Measurements from ENCODE around the gene TAGLN2. TPM values are rescaled to one million over a fixed set of nuclear protein-coding genes. Genes with fewer than 3 reads are reported as not detected.

The TAGLN2 gene
- total RNA-seq, 1 experiment from 2014 or later, result 66.9 TPM

- no peak for ATAC-seq
- Mint-ChIP-seq H3K9me3 (no peaks in the 10 kb centered on the region), H3K36me3 (no peaks in the 10 kb centered on the region), H3K27me3 (ENCODE audit: low read depth) (peaks cover 2% of the 10 kb centered on the region; the same call in 1 of the 2 replicates), H3K27ac (no peak overlapping the region), H3K4me1 (no peaks in the 10 kb centered on the region), H3K4me3 (no peak overlapping the region)
- POLR2A ChIA-PET, result no interaction called here
- DNase-seq (ENCODE audit: low spot score), result no peak
- TF ChIP-seq PRRX2 (CRISPR knock-in tag; IDR thresholded peaks at IDR 0.05), result no peak
- no peak for TF ChIP-seq PREB (CRISPR knock-in tag; IDR thresholded peaks at IDR 0.05; ENCODE audit: borderline replicate concordance)
- no peak for TF ChIP-seq USF1 (CRISPR knock-in tag; IDR thresholded peaks at IDR 0.05)
- no peak for TF ChIP-seq ATF1 (CRISPR knock-in tag; IDR thresholded peaks at IDR 0.05)
- no peak for TF ChIP-seq HMGA2 (CRISPR knock-in tag; IDR thresholded peaks at IDR 0.05)
- no peak for TF ChIP-seq AR (CRISPR knock-in tag; IDR thresholded peaks at IDR 0.05)
- no peak for TF ChIP-seq IRF2 (CRISPR knock-in tag; IDR thresholded peaks at IDR 0.05; ENCODE audit: borderline replicate concordance, low read depth)
- TF ChIP-seq ZNF138 (CRISPR knock-in tag; conservative IDR thresholded peaks at IDR 0.05), result no peak
- TF ChIP-seq E2F4 (CRISPR knock-in tag; IDR thresholded peaks at IDR 0.05; ENCODE audit: borderline replicate concordance, low read depth), result no peak
- TF ChIP-seq HMGXB4 (CRISPR knock-in tag; IDR thresholded peaks at IDR 0.05), result no peak
- no peak for TF ChIP-seq NFATC4 (CRISPR knock-in tag; IDR thresholded peaks at IDR 0.05)
- TF ChIP-seq ATF6 (CRISPR knock-in tag; IDR thresholded peaks at IDR 0.05), result no peak
- TF ChIP-seq IRF1 (CRISPR knock-in tag; IDR thresholded peaks at IDR 0.05), result no peak
- CTCF ChIA-PET, result interaction anchor here (0.5 to 0.9 kb wide), 4 partner anchors 14 to 666 kb away, joined by 3 to 4 read pairs (median 3); no protein-coding TSS in a partner anchor
Observed at GRCh38 chr1:159879136-159879535, 46.2 kb downstream of the TAGLN2 start.
